ENCODE results near the gene CRYBA2. TPM values are rescaled to one million over a fixed set of nuclear protein-coding genes. Genes with fewer than 3 reads are reported as not detected.

The CRYBA2 gene
- polyA plus RNA-seq, 1 donor from 2014 or later: not detected

- Histone ChIP-seq H2AFZ (ENCODE audit: low read depth, low read length) (peak overlapping the region; percentile 7), H3K4me3 (ENCODE audit: low read length) (peak overlapping the region; percentile 71), H3K4me2 (ENCODE audit: low read length) (peak overlapping the region; percentile 57), H3K36me3 (ENCODE audit: insufficient read depth, low read length) (no peaks in the 10 kb centered on the region), H3K9me2 (ENCODE audit: insufficient read depth, low read length) (no peaks in the 10 kb centered on the region), H3K27me3 (ENCODE audit: insufficient read depth, low read depth, low read length) (peaks cover 26% of the 10 kb centered on the region), H3K27ac (ENCODE audit: low read length) (peak overlapping the region; percentile 56), H3K79me2 (replicated peaks; ENCODE audit: insufficient read depth, low read length) (no peaks in the 10 kb centered on the region), H3K9ac (ENCODE audit: low read length) (peak overlapping the region; percentile 59), H4K20me1 (ENCODE audit: insufficient read depth) (no peaks in the 10 kb centered on the region), H3F3A (ENCODE audit: insufficient read depth, low read length, poor library complexity, severe bottlenecking) (no peaks in the 10 kb centered on the region), H3K9me3 (ENCODE audit: low read length) (no peaks in the 10 kb centered on the region)
- TF ChIP-seq RAD21 (conservative IDR thresholded peaks at IDR 0.05): no peak
- no peak for TF ChIP-seq CTCF (IDR thresholded peaks at IDR 0.05; ENCODE audit: poor library complexity, severe bottlenecking)
- peak; percentile 43 for TF ChIP-seq TAF1 (IDR thresholded peaks at IDR 0.05; ENCODE audit: low read depth)
- TF ChIP-seq EP300 (conservative IDR thresholded peaks at IDR 0.05; ENCODE audit: poor library complexity, severe bottlenecking): peak; percentile 38
- TF ChIP-seq REST (IDR thresholded peaks at IDR 0.05; ENCODE audit: borderline replicate concordance): peak; percentile 97
- no peak for TF ChIP-seq EZH2 (IDR thresholded peaks at IDR 0.05; ENCODE audit: borderline replicate concordance, insufficient read depth, low read length, poor library complexity, severe bottlenecking)
- TF ChIP-seq SMC3 (conservative IDR thresholded peaks at IDR 0.05; ENCODE audit: poor library complexity): no peak
- peak; percentile 70 for TF ChIP-seq POLR2AphosphoS5 (IDR thresholded peaks at IDR 0.05)
- peak; percentile 29 for TF ChIP-seq MXI1 (conservative IDR thresholded peaks at IDR 0.05; ENCODE audit: poor library complexity, severe bottlenecking)
Observed at GRCh38 chr2:218962859-218963492, 30.2 kb downstream of the CRYBA2 start.

- Histone ChIP-seq H3K4me2 (ENCODE audit: low read length) (peak overlapping the region; percentile 84), H3F3A (ENCODE audit: insufficient read depth, low read length, poor library complexity, severe bottlenecking) (no peaks in the 10 kb centered on the region), H3K9ac (ENCODE audit: low read length) (peak overlapping the region; percentile 79), H3K36me3 (ENCODE audit: insufficient read depth, low read length) (no peaks in the 10 kb centered on the region), H3K27ac (ENCODE audit: low read length) (no peak overlapping the region), H4K20me1 (ENCODE audit: insufficient read depth) (no peaks in the 10 kb centered on the region), H2AFZ (ENCODE audit: low read depth, low read length) (no peak overlapping the region), H3K27me3 (ENCODE audit: insufficient read depth, low read depth, low read length) (peaks cover 22% of the 10 kb centered on the region), H3K9me2 (ENCODE audit: insufficient read depth, low read length) (no peaks in the 10 kb centered on the region), H3K79me2 (replicated peaks; ENCODE audit: insufficient read depth, low read length) (no peaks in the 10 kb centered on the region), H3K9me3 (ENCODE audit: low read length) (no peaks in the 10 kb centered on the region), H3K4me3 (ENCODE audit: low read length) (peak overlapping the region; percentile 71)
- TF ChIP-seq TAF1 (IDR thresholded peaks at IDR 0.05; ENCODE audit: low read depth) (no peak), CTCF (IDR thresholded peaks at IDR 0.05; ENCODE audit: poor library complexity, severe bottlenecking) (no peak), REST (IDR thresholded peaks at IDR 0.05; ENCODE audit: borderline replicate concordance) (no peak), EZH2 (IDR thresholded peaks at IDR 0.05; ENCODE audit: borderline replicate concordance, insufficient read depth, low read length, poor library complexity, severe bottlenecking) (no peak), RAD21 (conservative IDR thresholded peaks at IDR 0.05) (no peak), SMC3 (conservative IDR thresholded peaks at IDR 0.05; ENCODE audit: poor library complexity) (no peak), POLR2AphosphoS5 (IDR thresholded peaks at IDR 0.05) (no peak), MXI1 (conservative IDR thresholded peaks at IDR 0.05; ENCODE audit: poor library complexity, severe bottlenecking) (no peak), EP300 (conservative IDR thresholded peaks at IDR 0.05; ENCODE audit: poor library complexity, severe bottlenecking) (no peak)
Observed at GRCh38 chr2:218961651-218962570, 31.3 kb downstream of the CRYBA2 start.

Measured in neural cell (in vitro differentiated cells).